HG02938 (cell line): Measurements from ENCODE around the gene UIMC1.

Experiments
- ATAC-seq: cut with Tn5 transposase; IDR thresholded peaks from one replicate; pipeline ENCODE4 v1.9.1; 2021; ENCODE audit warnings: mild to moderate bottlenecking, moderate library complexity; ENCODE audit not compliant: unreplicated experiment

UIMC1 gene

GRCh38 chr5:176906126-176906525, 100.5 kb downstream of the UIMC1 start:
- no peak for ATAC-seq

DNA sequence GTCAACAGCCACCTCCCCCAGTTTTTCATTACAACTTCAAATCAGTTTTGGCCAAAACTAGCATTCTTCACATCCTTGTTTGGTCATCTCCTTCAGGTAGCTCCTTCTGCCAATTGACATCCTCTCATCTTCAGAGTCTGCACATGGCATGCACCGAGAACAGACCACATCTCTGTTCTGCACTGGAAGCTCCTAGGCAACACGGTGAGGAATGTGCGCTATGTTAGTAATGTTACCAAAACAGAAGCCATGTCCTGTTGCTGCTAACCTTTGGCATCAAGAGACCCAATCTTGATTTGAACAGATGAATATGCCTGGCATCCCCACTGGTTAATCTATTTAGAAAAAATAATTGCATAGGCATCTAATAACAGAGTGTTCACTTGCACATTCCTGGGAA, 102.3 kb downstream of the UIMC1 start:
- ATAC-seq = no peak

DNA sequence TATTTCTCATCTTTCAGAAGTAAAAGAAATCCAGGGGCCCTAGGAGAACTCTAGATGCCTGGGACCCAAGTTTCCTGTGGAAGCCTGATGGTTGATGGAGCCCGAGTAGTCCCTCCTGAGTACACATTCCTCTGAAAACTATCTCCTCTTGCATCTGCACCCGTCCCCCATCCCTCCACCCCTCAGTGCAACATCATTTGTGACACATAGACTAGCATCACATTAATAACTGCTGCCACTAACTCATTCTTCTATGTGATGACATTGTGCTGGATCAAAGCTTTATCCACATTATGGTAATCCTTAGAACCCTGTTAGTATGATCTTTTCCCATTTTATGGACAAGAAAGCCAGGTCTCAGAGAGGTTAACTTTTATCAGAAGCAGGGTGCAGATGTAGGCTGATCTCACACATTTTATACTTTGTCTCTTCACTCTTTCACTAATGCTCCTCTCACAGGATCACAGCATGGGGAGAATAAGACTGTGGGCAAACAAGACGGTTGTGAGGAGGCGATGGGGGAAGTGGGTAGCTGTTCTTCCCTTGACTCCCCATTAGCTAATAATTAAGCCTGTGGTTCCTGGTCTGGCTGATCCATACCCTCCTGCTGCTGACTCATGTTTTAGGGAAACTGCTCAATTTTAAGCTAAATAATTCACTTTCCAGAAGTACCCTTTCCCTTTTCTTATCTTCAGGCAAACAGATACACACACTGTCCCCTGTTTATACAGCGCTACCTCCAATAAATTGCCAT, 103.5 kb downstream of the UIMC1 start:
- ATAC-seq = no peak

GRCh38 chr5:176902102-176902814, 104.3 kb downstream of the UIMC1 start:
- no peak for ATAC-seq

- peak; percentile 66 for ATAC-seq
Measured at GRCh38 chr5:176901260-176902101, 105.1 kb downstream of the UIMC1 start.

- no peak for ATAC-seq
Measured at GRCh38 chr5:176900780-176901204, 105.8 kb downstream of the UIMC1 start.

DNA sequence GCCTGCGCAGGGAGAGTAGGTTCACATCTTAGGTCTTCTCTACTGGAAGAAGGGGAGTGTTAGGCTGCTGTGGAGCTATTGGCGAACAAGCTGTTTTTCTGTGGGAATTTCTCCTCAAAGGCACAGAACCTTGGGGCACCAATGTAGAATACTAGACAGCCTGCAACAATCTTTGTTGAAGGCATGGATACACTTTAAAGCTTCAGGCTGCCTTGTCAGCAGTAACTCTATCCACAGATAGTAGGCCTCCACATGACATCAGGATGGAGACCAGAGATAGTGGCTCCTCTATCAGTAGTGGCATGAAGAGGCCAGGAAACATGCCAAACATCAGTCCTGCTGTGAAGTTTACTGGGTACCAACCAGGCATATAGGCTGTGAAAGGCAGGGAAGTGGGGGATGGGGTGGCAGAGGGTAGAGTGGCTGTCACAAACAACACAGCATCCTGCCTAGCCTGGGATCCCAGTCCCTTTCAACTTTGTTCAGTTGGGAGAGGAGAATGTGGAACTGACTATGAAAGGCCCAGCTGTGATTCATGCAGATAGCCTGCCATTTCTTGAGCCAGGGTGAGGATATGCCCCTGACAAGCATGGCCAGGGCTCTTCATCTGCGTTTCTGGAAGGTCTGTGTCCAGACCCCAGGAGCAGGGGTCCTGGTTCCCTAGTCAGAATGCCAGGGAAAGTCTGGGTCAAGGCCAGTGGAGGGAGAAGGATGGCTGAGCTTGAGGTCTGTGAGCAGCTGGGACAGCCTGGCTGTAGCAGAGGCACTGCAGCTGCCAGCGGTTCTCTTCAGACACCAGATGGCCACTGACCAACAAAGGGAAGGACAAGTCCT, 106.4 kb downstream of the UIMC1 start:
- no peak for ATAC-seq

DNA sequence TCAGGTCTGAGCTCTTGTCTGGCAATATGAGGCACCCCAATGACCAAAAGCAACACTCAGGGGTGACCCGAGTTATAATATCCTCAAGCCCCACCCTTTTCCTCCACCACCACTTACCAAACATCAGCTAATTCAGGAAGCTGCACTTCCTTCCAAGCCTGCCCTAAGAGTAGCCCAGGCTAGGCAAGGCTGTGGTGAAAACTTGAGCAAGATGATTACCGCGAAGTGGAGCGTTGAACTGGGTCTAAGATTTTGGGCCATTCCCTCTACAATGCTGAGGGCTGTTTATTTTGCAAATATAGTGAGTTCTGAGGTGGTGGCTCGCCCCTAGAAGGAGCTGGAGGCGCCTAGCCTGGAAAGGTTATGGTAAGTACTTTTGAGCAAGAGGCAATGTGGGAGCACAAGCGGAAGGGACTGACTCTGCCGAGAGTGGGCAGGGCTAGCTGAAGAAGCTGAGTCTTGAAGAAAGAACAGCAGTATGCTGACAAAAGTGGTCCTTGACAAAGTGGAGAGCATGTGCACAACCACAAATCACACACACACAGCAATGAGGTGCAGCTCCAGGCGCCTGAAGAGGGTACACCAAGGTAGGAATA, 107.2 kb downstream of the UIMC1 start, which contains the start of gene HK3:
Gene HK3 (minus strand): TSS at position 51 of the 596 bp plus-strand sequence. CDS start 3,187 bp downstream, outside the sequence.
- ATAC-seq = no peak

GRCh38 chr5:176897263-176897662, 109.3 kb downstream of the UIMC1 start:
- ATAC-seq = no peak

DNA sequence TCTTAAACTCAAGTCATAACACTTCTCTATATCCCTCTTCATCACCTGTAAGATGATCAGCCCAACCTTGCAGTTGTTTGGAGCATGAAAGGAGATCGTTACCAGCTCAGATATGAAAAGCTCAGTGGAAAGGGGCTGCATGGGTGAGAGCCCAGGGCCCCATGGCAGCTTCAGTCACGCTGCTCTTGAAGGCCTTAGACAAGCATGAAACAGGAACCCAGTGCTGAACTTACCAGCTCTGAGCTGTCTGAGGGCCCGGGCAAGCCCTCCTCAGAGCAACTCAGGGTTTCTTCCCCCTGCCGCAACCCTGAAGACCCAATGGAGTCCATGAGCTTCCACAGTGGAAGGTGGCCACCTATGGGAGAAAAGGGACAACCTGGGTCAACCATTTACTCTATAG, 110.7 kb downstream of the UIMC1 start:
- ATAC-seq = no peak

GRCh38 chr5:176894298-176894697, 112.3 kb downstream of the UIMC1 start:
- no peak for ATAC-seq

DNA sequence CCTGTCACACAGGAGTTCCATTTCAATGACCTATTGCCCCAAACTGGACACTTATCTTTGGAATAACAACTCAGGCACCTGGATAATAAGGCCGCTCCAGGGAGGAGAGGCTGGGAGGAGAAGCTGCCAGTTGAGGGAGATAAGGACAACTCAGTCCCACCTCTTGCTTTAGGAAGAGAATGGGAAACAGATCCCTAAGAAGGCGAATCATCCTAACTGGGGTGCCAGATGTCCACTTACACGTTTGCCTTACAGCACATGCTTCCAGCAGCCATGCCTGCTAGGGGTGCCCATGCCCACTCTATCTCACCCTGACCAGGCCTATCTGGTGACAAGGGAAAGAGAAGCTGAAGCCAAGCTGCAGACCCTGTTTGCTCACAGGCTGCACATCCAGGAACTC, 113.9 kb downstream of the UIMC1 start:
- ATAC-seq = no peak

DNA sequence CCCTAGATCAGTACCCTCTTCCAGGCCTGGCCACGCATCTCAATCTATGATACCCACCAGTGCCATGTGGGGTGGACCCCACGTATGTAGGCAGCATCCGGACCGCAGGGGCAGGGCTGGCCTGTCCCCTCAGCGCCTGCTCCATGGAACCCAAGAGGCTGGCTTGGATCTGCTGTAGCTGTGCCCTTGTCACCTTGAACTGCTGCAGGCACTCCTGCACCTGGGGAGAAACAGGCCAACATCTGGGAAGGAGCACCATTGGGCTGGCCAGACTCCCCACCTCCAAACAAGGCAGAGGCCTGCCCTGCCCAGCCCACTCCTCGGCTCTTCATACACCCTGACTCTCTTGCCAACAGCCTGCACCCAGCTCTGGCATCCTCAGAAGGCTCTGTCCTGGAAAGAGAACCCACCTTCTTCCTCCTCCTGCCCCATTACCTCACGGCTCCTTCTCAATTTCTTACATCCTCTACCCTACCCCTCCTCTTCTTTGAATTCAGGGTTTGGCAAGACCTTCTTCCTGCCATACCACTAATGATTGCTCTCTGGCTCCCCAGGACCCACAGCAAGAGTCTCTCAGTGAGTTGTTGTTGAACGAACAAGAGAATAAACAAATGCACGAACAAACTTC, 115.1 kb downstream of the UIMC1 start:
- ATAC-seq = no peak

GRCh38 chr5:176890455-176891330, 115.9 kb downstream of the UIMC1 start:
- no peak for ATAC-seq

DNA sequence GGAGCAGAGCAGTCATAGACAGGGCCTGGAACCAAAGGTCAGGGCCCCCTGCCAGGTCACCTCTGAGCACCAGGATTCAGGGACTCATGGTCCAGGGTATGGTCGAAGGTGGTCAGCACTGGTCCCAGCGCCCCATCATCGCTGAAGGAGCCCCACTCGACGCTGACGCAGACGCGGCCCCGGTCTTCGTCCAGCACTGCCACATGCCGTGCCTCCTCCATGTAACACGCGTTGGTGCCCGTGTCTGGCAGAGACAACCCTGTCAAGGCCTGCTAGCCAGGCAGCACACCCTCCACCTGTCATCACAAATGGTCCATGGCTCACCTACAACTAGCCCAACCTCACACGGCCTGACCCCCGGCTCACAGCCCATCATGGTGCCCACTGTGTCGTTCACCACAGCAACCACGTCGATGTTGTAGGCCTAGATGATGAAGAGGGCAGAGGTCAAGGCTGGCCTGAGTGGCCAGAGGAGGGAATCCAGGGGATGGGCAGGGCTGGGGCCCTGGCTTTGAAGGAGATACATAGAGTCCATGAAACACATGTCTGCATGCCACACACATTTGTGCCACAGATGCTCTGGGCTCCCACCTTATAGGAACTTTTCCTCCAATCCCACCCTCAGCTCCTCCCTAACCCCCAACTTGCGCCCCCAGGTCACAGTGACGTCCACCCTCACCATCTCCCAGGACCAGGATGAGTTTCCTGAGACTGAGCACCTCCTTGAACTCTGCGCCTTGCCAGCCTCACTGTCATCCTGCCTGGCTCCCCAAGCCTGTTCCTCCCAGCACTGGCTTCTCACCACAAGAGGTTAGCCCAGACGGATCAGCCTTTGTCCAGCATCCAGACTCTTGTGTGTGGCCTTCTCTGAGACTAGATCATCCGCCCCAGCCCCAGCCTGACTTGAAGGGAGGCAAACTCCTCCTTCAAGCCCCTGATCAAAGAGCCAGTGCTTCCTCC, 117.0 kb downstream of the UIMC1 start:
- ATAC-seq = no peak

GRCh38 chr5:176888865-176889165, 117.8 kb downstream of the UIMC1 start:
- no peak for ATAC-seq

- no peak for ATAC-seq
Measured at GRCh38 chr5:176888016-176888864, 118.3 kb downstream of the UIMC1 start.
